LNCAP (cell line): ENCODE data around the gene CAMSAP1.

ENCODE experiments used
- CTCF ChIP-seq: fragments of 450-650 bp; IDR thresholded peaks from 2 replicates; pipeline ENCODE4 v1.5.1; 2017; ENCODE audit warnings: mild to moderate bottlenecking

Gene CAMSAP1

GRCh38 chr9:135769489-135770202 lies 137.7 kb downstream of the CAMSAP1 start:
- TF ChIP-seq CTCF, result no peak

- no peak for TF ChIP-seq CTCF
Measured at GRCh38 chr9:135768516-135769218, 138.7 kb downstream of the CAMSAP1 start.

- TF ChIP-seq CTCF, result no peak
Measured at GRCh38 chr9:135766707-135767106, 140.6 kb downstream of the CAMSAP1 start.

- no peak for TF ChIP-seq CTCF
Measured at GRCh38 chr9:135766251-135766650, 141.1 kb downstream of the CAMSAP1 start.

- TF ChIP-seq CTCF, result no peak
Measured at GRCh38 chr9:135765416-135765815, 141.9 kb downstream of the CAMSAP1 start.

- no peak for TF ChIP-seq CTCF
Measured at GRCh38 chr9:135764731-135765130, 142.6 kb downstream of the CAMSAP1 start.

GRCh38 chr9:135763716-135764446 lies 143.5 kb downstream of the CAMSAP1 start:
- TF ChIP-seq CTCF, result no peak
